Fibroblast of upper back skin (primary cell): ENCODE results near the gene CTDNEP1.

Source experiments
- DNase-seq: peaks from one replicate; pipeline ENCODE4 v3.0.0-alpha.2; 2013

Gene CTDNEP1

DNA sequence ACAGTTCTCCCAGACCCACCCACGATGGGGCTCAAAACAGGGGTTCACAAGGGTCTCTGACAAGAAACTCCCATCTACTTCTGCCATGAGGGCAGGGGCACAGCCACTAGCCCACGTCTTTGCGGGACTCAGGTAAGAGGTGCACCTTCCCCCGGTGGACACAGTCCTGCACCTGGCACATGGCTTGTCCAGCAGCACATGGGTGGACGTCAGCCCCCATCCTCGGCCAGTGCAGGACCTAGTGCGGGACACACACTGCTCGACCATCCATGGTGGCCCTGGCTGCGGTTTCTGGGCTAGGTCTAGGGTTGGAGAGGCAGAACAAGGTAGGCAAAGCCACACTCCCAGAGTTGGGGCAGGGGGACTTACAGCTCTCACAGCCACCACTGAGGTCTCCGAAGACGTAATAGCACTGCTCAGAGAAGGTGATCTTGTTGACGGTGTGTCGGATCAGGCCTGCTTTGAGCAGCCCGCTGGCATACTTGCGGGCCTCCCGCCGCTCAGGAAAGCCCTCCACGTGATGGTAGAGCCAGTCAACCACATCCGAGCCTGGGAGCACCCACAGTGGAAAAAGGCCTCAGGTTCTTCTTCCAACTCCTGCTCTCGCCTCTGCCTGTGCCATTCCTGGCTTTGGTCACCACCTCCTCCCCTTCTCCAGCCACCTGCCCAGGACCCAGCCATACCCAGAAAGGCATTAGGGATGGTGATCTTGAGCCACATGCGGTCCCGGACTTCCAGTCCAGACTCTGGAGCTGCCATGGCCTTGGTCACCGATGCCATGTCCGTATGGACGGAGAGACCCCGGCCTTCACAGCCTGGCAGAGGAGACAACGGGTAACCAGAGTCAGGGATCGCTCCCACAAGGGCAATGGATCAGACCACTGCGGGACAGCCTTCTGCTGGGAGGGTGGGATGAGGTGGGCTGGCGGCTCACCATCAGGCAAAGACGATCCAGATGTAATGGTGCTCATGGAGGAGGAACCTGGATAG lies 24.5 kb downstream of the CTDNEP1 start:
- no peak for DNase-seq

DNA sequence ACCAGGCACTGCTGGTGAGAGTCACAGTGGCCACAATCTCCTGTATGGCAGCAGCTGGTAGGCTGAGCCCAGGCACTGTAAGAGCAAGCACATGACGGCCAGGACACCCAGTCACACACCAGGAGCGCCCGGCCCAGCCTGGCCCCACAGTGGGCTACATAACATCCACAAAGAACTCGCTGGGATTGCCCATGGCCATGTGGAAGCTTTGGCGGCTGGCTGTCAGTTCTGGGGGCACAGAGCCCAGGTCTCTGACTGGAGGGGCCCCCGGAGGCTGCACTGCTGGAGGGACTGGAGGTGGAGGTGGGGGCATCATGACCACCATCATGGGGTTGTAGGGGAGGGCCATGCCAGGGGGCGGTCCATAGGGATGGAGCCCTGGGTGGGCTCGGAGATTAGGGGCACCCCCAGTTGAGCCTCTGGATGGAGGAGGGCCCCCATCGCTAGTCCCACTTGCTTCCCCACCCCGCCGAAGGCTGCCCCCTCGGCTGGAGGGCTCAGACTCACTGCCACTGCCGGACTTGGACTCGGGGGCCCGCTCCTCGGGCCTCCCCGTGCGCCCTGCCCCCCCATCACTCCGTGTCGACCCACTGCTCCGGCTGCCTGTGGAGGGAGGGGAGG lies 25.7 kb downstream of the CTDNEP1 start:
- DNase-seq: no peak

DNA sequence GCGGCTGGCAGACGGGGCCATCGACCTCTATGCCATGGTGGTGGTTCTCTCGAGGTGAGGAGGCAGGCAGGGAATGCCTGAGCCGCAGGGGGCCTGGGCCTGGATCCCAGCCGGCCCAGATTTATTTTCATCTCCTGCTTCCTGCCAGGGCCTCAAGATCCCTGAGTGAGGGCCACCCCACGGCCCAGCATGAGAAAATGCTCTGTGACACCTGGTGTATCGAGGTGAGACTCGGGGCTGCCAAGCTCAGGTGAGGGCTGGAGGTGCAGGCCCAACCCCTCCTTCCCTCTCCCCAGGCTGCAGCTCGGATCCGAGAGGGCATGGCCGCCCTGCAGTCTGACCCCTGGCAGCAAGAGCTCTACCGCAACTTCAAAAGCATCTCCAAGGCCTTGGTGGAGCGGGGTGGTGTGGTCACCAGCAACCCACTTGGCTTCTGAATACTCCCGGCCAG lies 26.8 kb downstream of the CTDNEP1 start:
- DNase-seq: no peak

DNA sequence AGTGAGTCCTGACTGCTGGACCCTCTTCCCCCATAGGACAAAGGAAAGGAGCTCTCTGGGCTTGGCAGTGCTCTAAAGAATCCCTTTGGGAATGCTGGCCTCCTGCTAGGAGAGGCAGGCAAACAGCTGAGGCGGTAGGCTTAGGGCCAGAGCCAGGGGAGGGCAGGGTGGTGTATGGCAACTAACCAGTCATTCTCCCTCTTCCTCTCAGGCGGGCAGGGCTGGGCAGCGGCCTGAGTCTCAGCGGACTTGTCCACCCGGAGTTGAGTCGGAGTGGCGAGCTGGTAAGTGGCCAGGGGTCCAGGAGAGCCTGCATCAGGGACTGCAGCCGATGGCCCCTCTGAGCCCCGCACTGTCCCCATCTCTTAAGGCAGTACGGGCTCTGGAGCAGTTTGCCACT lies 27.4 kb downstream of the CTDNEP1 start:
- no peak for DNase-seq

DNA sequence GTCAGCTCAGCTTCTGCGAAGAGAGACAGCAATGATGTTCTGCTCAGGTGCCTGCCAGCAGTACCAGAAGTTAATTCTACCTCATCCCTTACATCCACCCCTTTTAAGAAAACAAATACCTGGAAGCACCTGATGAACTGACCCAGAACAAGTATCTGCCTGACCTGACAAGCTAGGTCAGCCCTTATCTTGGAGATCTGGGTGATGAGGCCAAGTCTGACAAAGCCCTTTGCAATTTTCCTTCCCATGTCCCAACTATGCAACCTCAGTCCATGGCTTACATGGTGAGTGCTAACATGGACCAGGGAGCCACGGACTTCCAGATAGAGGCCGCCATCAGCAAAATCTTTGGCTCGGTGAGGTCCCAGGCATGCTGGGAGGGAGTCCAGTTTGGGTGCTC lies 28.2 kb downstream of the CTDNEP1 start:
- DNase-seq: no peak

DNA sequence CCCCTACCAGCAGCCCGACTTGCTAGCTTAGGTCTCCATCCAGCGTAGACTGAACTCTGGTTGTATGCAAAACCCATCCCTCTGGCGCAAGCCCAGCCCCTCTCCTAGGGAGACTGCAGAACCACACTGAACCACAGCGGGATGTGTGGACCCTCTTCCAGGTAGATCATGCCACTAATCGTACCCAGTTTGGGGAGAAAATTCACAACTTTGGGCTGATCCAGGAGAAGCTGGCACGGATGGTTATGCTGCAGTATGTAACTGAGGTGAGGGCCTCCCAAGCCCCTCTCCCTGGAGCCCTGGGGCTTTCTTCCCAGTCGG lies 28.6 kb downstream of the CTDNEP1 start:
- DNase-seq: no peak

DNA sequence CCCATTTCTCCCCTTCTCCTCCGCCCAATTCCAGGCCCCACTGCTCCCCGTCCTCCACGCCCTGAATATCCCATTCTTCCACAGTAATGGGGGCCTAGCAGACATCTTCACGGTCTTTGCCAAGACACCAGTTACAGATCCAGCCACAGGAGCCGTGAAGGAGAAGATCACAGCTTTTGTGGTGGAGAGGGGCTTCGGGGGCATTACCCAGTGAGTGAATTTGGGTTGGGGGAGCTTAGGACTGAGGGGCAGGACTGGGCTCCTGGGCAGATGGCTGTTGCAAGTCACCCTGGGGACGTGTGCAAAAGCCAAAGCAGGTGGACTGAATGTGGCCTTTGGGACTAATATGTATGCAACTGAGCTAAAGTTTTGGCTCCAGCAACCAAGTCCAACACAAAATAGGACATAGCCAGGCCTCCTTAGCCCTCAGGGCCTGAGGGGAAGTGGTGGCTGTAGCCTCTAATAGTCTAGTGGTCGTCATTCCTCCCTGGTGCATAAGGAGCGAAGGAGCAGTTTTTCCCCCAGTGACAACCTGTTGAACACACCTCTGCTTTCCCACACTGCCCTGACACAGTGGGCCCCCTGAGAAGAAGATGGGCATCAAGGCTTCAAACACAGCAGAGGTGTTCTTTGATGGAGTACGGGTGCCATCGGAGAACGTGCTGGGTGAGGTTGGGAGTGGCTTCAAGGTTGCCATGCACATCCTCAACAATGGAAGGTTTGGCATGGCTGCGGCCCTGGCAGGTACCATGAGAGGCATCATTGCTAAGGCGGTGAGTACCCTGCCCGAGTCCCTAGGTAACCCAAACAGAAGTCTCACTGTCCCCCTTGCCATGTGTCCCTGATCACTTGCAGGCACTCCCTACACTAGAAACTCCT lies 29.2 kb downstream of the CTDNEP1 start:
- no peak for DNase-seq

DNA sequence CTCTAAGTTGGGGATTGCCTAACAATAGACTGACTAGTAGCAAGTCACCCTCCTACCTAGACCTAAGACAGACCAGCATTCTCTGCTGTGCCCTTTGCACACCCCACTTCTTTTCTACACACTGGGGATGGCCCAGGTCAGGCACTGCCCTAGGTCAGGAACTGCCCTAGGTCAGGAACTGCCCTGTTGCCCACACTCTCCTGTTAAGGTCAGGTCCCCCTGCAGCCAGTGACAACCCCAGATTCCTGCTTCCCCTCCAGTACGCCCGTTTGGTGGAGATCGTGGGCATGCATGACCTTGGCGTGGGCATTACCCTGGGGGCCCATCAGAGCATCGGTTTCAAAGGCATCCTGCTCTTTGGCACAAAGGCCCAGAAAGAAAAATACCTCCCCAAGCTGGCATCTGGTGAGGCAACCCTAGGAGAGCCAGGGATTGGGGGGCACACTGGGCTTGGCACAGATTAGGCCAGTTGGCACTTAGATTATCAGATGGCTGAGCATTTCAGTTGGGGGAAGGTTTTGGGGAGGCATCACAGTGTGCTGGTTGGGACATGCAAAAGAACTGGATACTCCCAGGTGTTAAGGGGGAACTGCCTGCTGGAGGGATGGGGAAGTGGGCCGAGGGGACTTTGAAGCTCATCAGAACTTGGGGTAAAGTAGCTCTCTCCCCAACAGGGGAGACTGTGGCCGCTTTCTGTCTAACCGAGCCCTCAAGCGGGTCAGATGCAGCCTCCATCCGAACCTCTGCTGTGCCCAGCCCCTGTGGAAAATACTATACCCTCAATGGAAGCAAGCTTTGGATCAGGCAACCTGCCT lies 30.0 kb downstream of the CTDNEP1 start:
- no peak for DNase-seq

DNA sequence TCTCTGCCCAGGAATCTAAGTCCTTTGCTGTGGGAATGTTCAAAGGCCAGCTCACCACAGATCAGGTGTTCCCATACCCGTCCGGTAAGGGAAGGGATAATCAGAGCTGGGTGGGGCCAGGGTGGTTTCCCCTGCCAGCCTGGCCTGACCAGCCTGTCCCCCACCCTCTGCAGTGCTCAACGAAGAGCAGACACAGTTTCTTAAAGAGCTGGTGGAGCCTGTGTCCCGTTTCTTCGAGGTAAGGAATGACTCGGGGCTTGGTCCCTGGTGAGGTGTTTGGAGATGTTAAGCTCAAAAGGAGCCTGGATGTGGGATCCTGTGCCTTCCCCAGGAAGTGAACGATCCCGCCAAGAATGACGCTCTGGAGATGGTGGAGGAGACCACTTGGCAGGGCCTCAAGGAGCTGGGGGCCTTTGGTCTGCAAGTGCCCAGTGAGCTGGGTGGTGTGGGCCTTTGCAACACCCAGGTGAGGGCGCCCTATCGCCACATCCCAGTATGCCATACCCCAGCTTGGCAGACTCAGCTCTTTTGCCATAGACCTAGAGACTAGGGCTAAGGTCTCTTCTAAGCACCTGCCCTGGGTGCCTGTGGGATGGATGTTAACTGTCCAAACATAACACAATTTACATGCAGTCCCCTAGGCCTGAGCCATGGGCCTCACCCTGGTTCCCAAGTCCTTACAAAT lies 30.8 kb downstream of the CTDNEP1 start:
- DNase-seq: peak; percentile 57

DNA sequence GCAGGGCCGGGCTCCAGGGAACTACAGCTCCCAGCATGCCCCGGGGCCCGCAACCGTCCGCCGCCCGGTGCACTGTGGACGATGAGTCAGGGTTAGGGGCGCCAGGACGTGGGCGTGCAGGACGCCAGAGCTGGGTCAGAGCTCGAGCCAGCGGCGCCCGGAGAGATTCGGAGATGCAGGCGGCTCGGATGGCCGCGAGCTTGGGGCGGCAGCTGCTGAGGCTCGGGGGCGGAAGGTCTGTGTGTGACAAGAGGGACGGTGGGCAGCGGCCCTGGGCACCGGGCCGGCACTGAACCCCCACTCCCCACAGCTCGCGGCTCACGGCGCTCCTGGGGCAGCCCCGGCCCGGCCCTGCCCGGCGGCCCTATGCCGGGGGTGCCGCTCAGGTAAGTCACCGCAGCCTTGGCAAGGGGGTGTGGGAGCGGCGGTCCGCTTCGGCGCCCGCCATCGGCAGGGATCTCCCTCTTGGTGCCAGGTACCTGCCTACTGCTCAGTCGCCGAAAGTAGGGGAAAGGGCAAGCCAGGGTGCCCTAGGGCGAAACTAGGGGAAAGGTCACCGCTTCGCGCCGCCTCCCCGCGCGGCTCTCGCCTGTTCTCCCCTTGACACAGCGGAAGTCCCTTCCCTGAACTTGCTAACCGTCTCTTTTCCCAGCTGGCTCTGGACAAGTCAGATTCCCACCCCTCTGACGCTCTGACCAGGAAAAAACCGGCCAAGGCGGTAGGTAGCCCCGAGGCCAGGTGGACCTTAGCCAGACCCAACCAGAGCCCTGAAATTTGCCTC lies 31.5 kb downstream of the CTDNEP1 start, which contains the start of the genes ACADVL and DLG4:
Gene ACADVL (plus strand): TSS at position 127 of the 781 bp plus-strand sequence. CDS start 47 bp downstream, at position 174.
Gene DLG4 (minus strand): TSS at position 25 of the 781 bp plus-strand sequence.
- peak; percentile 87 for DNase-seq

DNA sequence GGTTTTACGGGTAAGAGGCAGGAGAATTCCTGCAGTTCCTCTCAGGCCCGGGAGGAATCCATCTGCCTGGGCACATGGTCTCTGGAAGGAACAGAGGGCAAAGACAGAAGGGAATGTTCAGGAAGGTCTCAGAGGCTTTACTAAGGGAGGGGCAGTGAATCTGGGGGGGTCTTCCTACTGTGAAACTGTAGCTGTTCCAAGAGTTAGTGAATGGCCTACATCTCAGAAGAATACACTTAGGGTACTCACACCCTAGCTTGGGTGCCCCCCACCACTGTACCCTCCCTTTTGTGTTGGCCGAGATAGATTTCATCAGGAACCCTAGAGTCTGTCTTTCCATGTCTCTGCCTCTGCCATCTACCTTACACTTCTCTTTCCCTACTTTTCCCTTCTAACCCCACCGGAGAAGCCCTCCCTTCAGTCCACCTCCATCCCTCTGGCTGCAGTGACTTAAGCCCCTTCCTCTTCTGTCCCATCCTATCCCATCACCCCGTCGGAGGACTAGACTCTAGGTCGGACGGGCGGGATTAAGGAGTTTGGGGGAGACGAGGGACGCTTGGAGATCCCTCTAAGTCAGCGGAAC lies 32.2 kb downstream of the CTDNEP1 start:
- DNase-seq: no peak

DNA sequence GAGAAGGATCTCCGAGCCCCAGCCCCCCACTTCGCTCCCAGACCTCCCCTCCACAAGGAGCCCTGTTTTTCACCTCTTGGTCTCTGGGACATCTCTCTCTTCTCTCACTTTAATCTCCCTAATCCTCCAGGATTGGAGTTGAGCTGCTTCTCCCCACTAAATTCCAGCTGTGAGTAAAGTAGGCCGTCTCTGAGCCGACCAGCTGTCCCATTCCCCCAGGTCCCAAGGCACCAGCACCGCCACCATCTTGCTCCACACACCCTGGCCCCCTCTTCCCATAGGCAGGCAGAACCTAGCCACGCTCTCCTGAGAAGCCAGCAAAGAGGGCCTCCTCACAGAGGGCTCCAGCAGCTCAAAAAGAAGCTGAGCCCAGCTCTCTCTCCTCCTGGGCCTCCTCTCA lies 32.8 kb downstream of the CTDNEP1 start:
- DNase-seq: no peak

DNA sequence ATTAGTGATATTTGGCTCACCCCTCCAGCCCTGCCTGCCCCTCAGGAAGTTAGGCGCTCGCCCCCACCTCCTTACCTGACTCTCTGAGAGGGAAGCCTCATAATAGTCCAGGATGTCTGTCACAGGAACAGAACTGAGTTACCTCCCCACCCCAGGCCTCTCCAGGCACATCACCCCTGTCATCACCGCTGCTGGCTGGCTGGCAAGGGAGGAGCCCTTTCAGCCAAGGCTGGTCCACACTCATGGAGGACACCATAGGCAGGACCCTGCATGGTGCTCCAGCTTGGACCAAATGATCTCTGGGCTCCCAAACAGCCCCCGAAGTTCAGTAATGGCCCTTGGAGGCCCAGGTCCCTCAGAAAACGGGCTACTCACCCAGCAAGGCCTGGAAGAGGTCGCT lies 33.4 kb downstream of the CTDNEP1 start:
- no peak for DNase-seq

DNA sequence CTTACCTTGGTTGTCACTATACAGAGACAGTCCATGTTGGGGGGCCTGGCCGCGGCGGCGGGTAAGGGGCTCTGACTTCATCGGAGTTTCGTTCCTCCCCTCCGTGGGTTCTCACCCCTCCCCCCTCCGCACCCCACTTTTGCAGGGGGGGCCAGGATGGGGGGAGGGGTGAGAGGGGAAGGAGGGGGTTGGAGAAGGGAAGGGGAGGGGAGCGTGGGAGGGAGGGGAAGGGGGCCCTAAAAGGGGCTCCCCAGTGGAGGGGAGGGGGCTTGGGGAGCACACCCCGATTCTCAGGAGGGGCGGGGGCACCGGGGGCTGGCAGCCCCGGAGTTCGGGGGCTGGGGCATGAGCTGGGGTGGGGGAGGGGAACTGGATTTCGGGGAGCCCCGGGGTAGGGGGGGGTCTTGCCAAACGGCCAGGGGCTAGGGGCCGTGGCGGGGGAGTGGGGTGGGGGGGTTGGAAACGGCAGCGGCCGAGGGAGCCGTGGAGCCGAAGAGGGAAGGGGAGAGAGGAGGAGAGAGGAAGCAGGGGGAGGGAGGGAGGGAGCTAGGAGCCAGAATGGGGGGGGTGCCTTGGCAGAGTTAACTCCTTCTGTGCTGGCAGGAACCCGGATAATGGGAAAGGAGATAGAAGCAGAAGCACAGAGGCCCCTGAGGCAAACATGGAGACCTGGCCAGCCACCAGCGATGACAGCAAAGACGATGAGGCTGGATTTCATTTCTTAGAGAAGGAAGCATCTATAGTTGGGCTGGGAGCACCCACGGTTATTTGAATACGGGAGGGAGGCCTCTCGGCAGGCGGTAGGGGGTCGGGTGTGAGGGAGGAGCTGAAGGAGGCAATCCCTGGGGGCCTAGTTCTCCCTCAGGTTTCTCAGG lies 34.2 kb downstream of the CTDNEP1 start:
- peak; percentile 83 for DNase-seq

DNA sequence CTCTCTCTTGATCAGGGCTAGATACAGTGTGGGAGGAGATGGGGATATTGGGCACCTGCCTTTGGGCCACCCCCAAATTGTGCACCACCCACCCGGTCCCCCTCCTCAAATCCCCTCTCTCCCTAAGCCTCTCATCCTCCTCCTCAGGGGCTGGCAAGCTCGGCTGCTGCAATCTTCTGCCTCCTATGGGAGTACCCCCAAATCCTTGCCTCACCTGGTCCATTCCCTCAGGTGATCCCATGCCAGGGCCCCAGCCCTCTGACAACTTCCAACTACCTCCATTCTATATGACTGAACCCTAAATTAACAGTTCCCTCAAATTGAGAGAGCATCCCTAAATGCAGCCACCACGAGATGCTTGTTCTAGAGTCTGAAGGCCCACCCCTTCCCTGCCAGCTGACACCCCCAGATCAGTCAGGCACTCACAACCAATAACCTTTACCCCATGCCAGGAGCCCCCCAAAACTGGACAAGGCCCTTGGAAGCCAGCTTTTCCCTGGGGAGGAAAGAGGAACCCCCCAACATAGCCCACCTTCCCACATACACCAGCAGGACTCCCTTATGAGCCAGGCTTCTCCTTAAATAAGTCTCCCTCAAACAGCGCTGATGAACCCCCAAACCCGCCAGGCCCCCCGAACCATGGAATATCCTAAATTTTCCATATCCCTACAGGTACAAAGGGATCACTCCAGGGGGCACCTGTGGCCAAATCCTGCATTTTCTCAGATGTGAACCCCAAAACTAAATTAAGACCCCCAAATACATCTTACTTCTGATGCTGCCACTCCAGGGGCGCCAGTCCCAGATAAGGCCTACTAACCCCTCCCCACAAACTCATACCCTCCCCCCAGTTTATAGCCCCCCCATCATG lies 35.1 kb downstream of the CTDNEP1 start:
- no peak for DNase-seq

DNA sequence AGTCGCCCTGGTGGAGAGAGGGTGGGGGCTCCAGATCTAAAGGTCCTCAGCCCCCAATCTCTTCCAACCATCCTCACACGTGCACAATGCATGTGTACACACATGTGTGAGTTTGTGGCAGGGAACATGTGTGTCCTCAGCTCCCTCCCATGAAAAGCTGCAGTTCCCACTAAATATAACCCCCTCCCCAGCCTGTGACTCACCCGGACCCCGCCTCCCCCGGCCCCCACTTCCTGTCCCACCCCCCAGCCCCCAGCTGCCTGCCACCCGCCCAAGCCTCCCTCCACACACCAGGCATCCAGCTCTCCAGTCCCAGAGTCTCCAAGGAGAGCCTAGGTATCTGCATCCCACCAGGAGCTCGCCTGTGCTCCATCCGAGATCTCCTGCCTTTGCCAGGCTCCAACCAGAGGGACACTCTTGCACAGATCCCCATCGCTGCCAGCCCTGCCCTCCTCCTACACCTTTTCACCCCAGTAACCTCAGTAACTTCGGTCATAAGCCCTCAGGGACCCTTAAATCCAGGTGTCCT lies 35.8 kb downstream of the CTDNEP1 start:
- DNase-seq: peak; percentile 37

DNA sequence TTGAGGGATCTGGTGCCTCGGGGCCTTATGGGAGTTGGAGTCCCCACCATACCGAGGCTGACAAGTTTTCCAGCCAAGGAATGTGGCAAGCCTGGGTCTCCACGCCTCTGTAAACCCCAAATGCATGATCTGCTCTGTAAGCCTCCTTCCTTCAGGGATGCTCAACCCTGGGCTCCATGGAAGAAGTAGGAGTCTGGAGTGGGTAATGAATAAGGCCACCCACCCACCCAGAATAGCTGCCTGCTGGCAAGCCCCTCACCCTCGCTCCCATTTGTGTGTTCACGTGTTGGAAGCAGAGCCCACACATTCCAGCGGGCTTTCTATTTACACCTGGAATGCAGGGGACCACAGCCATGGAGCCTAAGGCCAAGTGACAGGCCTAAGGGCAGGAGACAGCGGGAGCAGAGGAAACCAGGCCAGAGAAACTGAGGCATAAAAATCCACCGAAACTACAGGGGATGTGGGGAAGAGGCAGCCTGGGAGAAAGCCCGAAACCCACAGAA lies 36.3 kb downstream of the CTDNEP1 start:
- no peak for DNase-seq
